HepG2 (cell line): Measurements from ENCODE around the gene UQCR10. TPM values are rescaled to one million over a fixed set of nuclear protein-coding genes. Genes with fewer than 3 reads are reported as not detected.

Source experiments
- ATAC-seq: fragments of 200-7000 bp; cut with Tn5 transposase; 3 replicates; pipeline ENCODE4 v1.9.1; 2020; ENCODE audit warnings: mild to moderate bottlenecking, moderate library complexity
- BruUV-seq: library from RNA; stranded (reverse); fragments of 400-500 nt; replicated peaks from 2 replicates; lab custom pipeline; 2021; lab: Mats Ljungman, UMichigan
- CTCF ChIA-PET: fragments of 300-600 bp; formaldehyde crosslinking; extraction: SDS; loops from one replicate; lab custom pipeline; 2021; ENCODE audit warnings: low total read pairs, inconsistent platforms, low intra/inter-chr PET ratio; lab: Yijun Ruan, JAX
- POLR2A ChIA-PET: fragments of 350-600 bp; sonication (Branson Sonifier 250); formaldehyde crosslinking; loops from one replicate; lab custom pipeline; 2020; ENCODE audit warnings: antibody characterized with exemption, inconsistent platforms; lab: Yijun Ruan, JAX
- DNase-seq: peaks from one replicate; pipeline ENCODE4 v3.0.0-alpha.2; 2015; ENCODE audit warnings: low spot score
- FAIRE-seq: peaks from 3 replicates; lab custom pipeline; 2011; peaks lifted over from hg19 to GRCh38; lab: Jason Lieb, UNC
- H2AFZ ChIP-seq: one replicate; pipeline ENCODE4 v1.6.1; 2011; ENCODE audit warnings: low read length, inconsistent platforms
- H3K27ac ChIP-seq: fragments of 300-600 bp; 3 replicates; pipeline ENCODE4 v1.8.0; 2011; ENCODE audit warnings: mixed run types, mild to moderate bottlenecking, mixed read lengths, low read length, inconsistent platforms; ENCODE audit not compliant: insufficient read depth; ENCODE audit errors: extremely low read length
- H3K27me3 ChIP-seq, 2 experiments: fragments of 200-600 bp in 1 of 2; 2 replicates in 1 of 2; 3 replicates in 1 of 2; pipeline versions ENCODE4 v1.6.0 to v1.8.0; 2011; ENCODE audit warnings: low read length in 2 of 2, mild to moderate bottlenecking in 2 of 2, moderate library complexity in 2 of 2, inconsistent platforms in 1 of 2; ENCODE audit not compliant: insufficient read depth in 2 of 2, control insufficient read depth in 1 of 2
- H3K36me3 ChIP-seq, 2 experiments: fragments of 200-600 bp in 1 of 2; replicated peaks in 1 of 2; 2 replicates in 1 of 2; 3 replicates in 1 of 2; pipeline versions ENCODE4 v1.5.1 to v1.8.0; 2011; ENCODE audit warnings: low read length in 2 of 2, inconsistent platforms in 1 of 2; ENCODE audit not compliant: insufficient read depth in 2 of 2, control insufficient read depth in 1 of 2
- H3K4me1 ChIP-seq: 2 replicates; pipeline ENCODE4 v1.5.1; 2012; ENCODE audit warnings: low read length, inconsistent platforms; ENCODE audit not compliant: insufficient read depth
- H3K4me2 ChIP-seq: 2 replicates; pipeline ENCODE4 v1.6.0; 2011; ENCODE audit warnings: low read depth, low read length, inconsistent platforms
- H3K4me3 ChIP-seq, 3 experiments: fragments of 200-600 bp in 1 of 3; sonication (generic), shearing (Covaris generic) in 1 of 3; replicated peaks in 1 of 3; 2 replicates each; pipeline ENCODE4 v1.5.1; 2011 to 2016; ENCODE audit warnings: low read length in 3 of 3, inconsistent platforms in 2 of 3, low read depth in 2 of 3, mild to moderate bottlenecking in 2 of 3, control low read depth in 1 of 3, mixed read lengths in 1 of 3; ENCODE audit not compliant: insufficient read depth in 1 of 3
- H3K79me2 ChIP-seq: one replicate; pipeline ENCODE4 v1.6.1; 2011; ENCODE audit warnings: low read length, inconsistent platforms; ENCODE audit not compliant: insufficient read depth
- H3K9ac ChIP-seq: 2 replicates; pipeline ENCODE4 v1.6.0; 2011; ENCODE audit warnings: mild to moderate bottlenecking, low read depth, low read length, inconsistent platforms; ENCODE audit not compliant: insufficient read depth
- H3K9me3 ChIP-seq: 2 replicates; pipeline ENCODE4 v1.5.1; 2012; ENCODE audit warnings: mild to moderate bottlenecking, low read length
- H4K20me1 ChIP-seq: 2 replicates; pipeline ENCODE4 v1.6.0; 2011; ENCODE audit warnings: inconsistent platforms, mild to moderate bottlenecking, low read length, moderate library complexity; ENCODE audit not compliant: insufficient read depth
- FOSL2 ChIP-seq: sonication (generic); formaldehyde crosslinking; IDR thresholded peaks from 2 replicates; pipeline ENCODE4 v1.4.0; 2020; ENCODE audit warnings: missing genetic modification reagents
- JARID2 ChIP-seq: sonication (generic); formaldehyde crosslinking; IDR thresholded peaks from 2 replicates; pipeline ENCODE4 v1.8.1; 2023; ENCODE audit warnings: missing genetic modification reagents, inconsistent platforms; ENCODE audit not compliant: insufficient replicate concordance
- MED8 ChIP-seq: sonication (generic); formaldehyde crosslinking; IDR thresholded peaks from 2 replicates; pipeline ENCODE4 v1.8.1; 2023; ENCODE audit warnings: mild to moderate bottlenecking, missing genetic modification reagents; ENCODE audit not compliant: insufficient replicate concordance
- MIXL1 ChIP-seq: IDR thresholded peaks from 2 replicates; pipeline ENCODE4 v1.6.1; 2016
- ONECUT2 ChIP-seq: sonication (generic); formaldehyde crosslinking; IDR thresholded peaks from 2 replicates; pipeline ENCODE4 v1.4.0; 2020; ENCODE audit warnings: missing genetic modification reagents
- PRMT3 ChIP-seq: sonication (generic); formaldehyde crosslinking; IDR thresholded peaks from 2 replicates; pipeline ENCODE4 v1.8.1; 2022; ENCODE audit warnings: low read depth, mild to moderate bottlenecking, moderate library complexity, missing genetic modification reagents, borderline replicate concordance
- TGIF2 ChIP-seq: IDR thresholded peaks from 2 replicates; pipeline ENCODE4 v1.6.1; 2016; ENCODE audit warnings: control low read depth, missing compliant biosample characterization
- ZNF354B ChIP-seq: sonication (generic); formaldehyde crosslinking; IDR thresholded peaks from 2 replicates; pipeline ENCODE4 v1.8.0; 2022; ENCODE audit warnings: mild to moderate bottlenecking, missing genetic modification reagents
- ZNF567 ChIP-seq: sonication (generic); formaldehyde crosslinking; IDR thresholded peaks from 2 replicates; pipeline ENCODE4 v1.8.1; 2023; ENCODE audit warnings: mild to moderate bottlenecking, missing genetic modification reagents, borderline replicate concordance
- ZNF709 ChIP-seq: sonication (generic); formaldehyde crosslinking; IDR thresholded peaks from 2 replicates; pipeline ENCODE4 v1.5.0; 2020; ENCODE audit warnings: mild to moderate bottlenecking, missing genetic modification reagents
- WGBS: methylation state at CpG from one replicate; pipeline ENCODE4 v1.1.6; 2017; ENCODE audit warnings: low lambda C conversion rate; 5-methylcytosine and 5-hydroxymethylcytosine counted together
- in situ Hi-C: cut with HindIII; loops from 2 replicates; pipeline ENCODE4 v1.10.0; 2017; ENCODE audit warnings: low pct_unique_long_range_greater_than_20kb; ENCODE audit not compliant: extremely low pct_ligation_motif_present
- intact Hi-C: fragments of 100-400 bp; cut with micrococcal nuclease; formaldehyde crosslinking; loops from one replicate; pipeline ENCODE4 v1.10.0; 2022; ENCODE audit not compliant: unreplicated experiment
- polyA plus RNA-seq, 8 experiments: library from polyadenylated mRNA; depleted of rRNA in 3 of 8; stranded (reverse) in 7 of 8; unstranded in 1 of 8; fragments of >200 nt; fragmentation: Illumina TruSeq in 4 of 8; extraction: Trizol in 4 of 8; gene quantifications; 2 replicates each; pipeline versions ENCODE4 v1.2.1 to v1.2.3, GENCODE V29; 2011 to 2016; ENCODE audit warnings: low read depth in 4 of 8, missing spikeins in 1 of 8, mixed read lengths in 1 of 8; ENCODE audit not compliant: insufficient read depth in 1 of 8
- total RNA-seq, 5 experiments: library from RNA; depleted of rRNA; stranded (reverse); fragments of >200 nt; fragmentation: Illumina TruSeq; extraction: Trizol; gene quantifications; 2 replicates each; pipeline ENCODE4 v1.2.3, GENCODE V29; 2016; ENCODE audit warnings: low read depth in 1 of 5
- TF ChIP-seq, protein P1 (sequence below): sonication (generic); formaldehyde crosslinking; conservative IDR thresholded peaks from 2 replicates; pipeline ENCODE4 v1.8.0; 2022; ENCODE audit warnings: mild to moderate bottlenecking, moderate library complexity, missing genetic modification reagents
- TF ChIP-seq, protein P2 (sequence below): sonication (generic); formaldehyde crosslinking; IDR thresholded peaks from 2 replicates; pipeline ENCODE4 v1.5.0; 2020; ENCODE audit warnings: mild to moderate bottlenecking, missing genetic modification reagents
- TF ChIP-seq, protein P3 (sequence below): sonication (generic); formaldehyde crosslinking; IDR thresholded peaks from 2 replicates; pipeline ENCODE4 v1.4.0; 2020; ENCODE audit warnings: mild to moderate bottlenecking, missing genetic modification reagents, borderline replicate concordance
- TF ChIP-seq, protein P4 (sequence below): sonication (generic); formaldehyde crosslinking; IDR thresholded peaks from 2 replicates; pipeline ENCODE4 v1.5.0; 2020; ENCODE audit warnings: mild to moderate bottlenecking, missing genetic modification reagents
- TF ChIP-seq, protein P5 (sequence below): sonication (generic); formaldehyde crosslinking; IDR thresholded peaks from 2 replicates; pipeline ENCODE4 v1.8.1; 2023; ENCODE audit warnings: mild to moderate bottlenecking, missing genetic modification reagents

UQCR10 gene
- total and polyA plus RNA-seq, 2 of the 13 experiments (the other 11 are each of a cell fraction or from before 2014, with no cell fraction given), result 225 to 232 TPM

DNA sequence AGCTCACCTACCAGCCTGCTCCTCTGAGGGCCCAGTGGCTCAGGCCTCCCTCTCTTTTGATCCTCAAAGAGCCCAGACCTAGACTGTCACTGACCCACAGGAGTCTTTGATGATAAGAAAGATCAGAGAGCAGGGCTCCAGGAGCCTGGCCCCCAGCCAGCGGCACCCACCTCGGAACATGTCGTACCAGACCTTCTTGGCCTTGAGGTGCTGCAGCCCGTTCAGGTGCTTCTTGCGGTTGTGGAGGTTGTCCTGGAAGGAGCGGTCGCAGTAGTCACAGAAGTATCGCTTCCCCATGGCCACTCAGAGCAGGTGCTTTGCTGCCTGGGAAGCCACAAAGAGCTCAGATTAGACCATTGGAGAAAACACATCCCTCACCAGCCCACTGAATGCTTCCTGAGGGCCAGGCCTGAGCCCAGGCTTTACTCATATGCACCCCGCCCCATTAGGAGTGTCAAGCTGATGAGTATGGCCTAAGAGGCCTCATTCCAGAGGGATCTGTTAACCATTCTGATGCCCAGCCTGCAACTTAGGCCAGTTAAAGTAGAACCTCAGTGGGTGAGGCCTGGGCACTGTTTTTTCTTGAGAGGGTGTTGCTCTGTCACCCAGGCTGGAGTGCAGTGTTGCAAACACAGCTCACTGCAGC is 18.8 kb upstream of the UQCR10 start:
- FAIRE-seq, result no peak
- TF ChIP-seq TGIF2 (no peak), PRMT3 (CRISPR knock-in tag) (no peak), MIXL1 (no peak), ZNF709 (no peak), ZNF567 (CRISPR knock-in tag) (no peak), ZNF354B (CRISPR knock-in tag) (no peak), JARID2 (CRISPR knock-in tag) (no peak), ONECUT2 (CRISPR knock-in tag) (no peak), FOSL2 (no peak), MED8 (no peak)
- TF ChIP-seq, protein P1, sequence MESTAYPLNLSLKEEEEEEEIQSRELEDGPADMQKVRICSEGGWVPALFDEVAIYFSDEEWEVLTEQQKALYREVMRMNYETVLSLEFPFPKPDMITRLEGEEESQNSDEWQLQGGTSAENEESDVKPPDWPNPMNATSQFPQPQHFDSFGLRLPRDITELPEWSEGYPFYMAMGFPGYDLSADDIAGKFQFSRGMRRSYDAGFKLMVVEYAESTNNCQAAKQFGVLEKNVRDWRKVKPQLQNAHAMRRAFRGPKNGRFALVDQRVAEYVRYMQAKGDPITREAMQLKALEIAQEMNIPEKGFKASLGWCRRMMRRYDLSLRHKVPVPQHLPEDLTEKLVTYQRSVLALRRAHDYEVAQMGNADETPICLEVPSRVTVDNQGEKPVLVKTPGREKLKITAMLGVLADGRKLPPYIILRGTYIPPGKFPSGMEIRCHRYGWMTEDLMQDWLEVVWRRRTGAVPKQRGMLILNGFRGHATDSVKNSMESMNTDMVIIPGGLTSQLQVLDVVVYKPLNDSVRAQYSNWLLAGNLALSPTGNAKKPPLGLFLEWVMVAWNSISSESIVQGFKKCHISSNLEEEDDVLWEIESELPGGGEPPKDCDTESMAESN, result no peak
- TF ChIP-seq, protein P2, sequence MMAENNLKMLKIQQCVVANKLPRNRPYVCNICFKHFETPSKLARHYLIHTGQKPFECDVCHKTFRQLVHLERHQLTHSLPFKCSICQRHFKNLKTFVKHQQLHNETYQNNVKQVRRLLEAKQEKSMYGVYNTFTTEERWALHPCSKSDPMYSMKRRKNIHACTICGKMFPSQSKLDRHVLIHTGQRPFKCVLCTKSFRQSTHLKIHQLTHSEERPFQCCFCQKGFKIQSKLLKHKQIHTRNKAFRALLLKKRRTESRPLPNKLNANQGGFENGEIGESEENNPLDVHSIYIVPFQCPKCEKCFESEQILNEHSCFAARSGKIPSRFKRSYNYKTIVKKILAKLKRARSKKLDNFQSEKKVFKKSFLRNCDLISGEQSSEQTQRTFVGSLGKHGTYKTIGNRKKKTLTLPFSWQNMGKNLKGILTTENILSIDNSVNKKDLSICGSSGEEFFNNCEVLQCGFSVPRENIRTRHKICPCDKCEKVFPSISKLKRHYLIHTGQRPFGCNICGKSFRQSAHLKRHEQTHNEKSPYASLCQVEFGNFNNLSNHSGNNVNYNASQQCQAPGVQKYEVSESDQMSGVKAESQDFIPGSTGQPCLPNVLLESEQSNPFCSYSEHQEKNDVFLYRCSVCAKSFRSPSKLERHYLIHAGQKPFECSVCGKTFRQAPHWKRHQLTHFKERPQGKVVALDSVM, result no peak
- TF ChIP-seq, protein P3, sequence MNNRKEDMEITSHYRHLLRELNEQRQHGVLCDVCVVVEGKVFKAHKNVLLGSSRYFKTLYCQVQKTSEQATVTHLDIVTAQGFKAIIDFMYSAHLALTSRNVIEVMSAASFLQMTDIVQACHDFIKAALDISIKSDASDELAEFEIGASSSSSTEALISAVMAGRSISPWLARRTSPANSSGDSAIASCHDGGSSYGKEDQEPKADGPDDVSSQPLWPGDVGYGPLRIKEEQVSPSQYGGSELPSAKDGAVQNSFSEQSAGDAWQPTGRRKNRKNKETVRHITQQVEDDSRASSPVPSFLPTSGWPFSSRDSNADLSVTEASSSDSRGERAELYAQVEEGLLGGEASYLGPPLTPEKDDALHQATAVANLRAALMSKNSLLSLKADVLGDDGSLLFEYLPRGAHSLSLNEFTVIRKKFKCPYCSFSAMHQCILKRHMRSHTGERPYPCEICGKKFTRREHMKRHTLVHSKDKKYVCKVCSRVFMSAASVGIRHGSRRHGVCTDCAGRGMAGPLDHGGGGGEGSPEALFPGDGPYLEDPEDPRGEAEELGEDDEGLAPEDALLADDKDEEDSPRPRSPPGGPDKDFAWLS (CRISPR knock-in tag), result no peak
- TF ChIP-seq, protein P4, sequence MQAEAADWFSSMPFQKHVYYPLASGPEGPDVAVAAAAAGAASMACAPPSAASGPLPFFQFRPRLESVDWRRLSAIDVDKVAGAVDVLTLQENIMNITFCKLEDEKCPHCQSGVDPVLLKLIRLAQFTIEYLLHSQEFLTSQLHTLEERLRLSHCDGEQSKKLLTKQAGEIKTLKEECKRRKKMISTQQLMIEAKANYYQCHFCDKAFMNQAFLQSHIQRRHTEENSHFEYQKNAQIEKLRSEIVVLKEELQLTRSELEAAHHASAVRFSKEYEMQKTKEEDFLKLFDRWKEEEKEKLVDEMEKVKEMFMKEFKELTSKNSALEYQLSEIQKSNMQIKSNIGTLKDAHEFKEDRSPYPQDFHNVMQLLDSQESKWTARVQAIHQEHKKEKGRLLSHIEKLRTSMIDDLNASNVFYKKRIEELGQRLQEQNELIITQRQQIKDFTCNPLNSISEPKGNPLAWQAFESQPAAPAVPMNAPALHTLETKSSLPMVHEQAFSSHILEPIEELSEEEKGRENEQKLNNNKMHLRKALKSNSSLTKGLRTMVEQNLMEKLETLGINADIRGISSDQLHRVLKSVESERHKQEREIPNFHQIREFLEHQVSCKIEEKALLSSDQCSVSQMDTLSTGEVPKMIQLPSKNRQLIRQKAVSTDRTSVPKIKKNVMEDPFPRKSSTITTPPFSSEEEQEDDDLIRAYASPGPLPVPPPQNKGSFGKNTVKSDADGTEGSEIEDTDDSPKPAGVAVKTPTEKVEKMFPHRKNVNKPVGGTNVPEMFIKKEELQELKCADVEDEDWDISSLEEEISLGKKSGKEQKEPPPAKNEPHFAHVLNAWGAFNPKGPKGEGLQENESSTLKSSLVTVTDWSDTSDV (CRISPR knock-in tag), result no peak
- TF ChIP-seq, protein P5, sequence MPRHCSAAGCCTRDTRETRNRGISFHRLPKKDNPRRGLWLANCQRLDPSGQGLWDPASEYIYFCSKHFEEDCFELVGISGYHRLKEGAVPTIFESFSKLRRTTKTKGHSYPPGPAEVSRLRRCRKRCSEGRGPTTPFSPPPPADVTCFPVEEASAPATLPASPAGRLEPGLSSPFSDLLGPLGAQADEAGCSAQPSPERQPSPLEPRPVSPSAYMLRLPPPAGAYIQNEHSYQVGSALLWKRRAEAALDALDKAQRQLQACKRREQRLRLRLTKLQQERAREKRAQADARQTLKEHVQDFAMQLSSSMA (CRISPR knock-in tag), result no peak

More for the DNA sequence above, 18.8 kb upstream of the UQCR10 start:
- no peak overlapping the region for H3K27ac ChIP-seq
- no peaks in the 10 kb centered on the region for H3K27me3 ChIP-seq
- H3K9me3 ChIP-seq, result no peaks in the 10 kb centered on the region
- in situ Hi-C loops (no loop called here), intact Hi-C loops (no loop called here)
- peaks cover 4 to 29% of the 10 kb centered on the region in 2 experiments; a peak in 4 of 5 replicates for H3K36me3 ChIP-seq
- 96% methylated on average over 7 of the region's 9 CpGs for WGBS
- no peak overlapping the region for H3K9ac ChIP-seq
- no peak for ATAC-seq
- H3K4me3 ChIP-seq, result no peak overlapping the region
- H2AFZ ChIP-seq, result no peak overlapping the region
- no peak for DNase-seq
- no peak overlapping the region for H3K4me2 ChIP-seq
- H3K79me2 ChIP-seq, result no peaks in the 10 kb centered on the region
- no TSS peak for BruUV-seq
- peaks cover 18% of the 10 kb centered on the region; the same call in 1 of the 2 replicates for H3K4me1 ChIP-seq
- no peaks in the 10 kb centered on the region for H4K20me1 ChIP-seq
- CTCF ChIA-PET, result no interaction called here
- POLR2A ChIA-PET, result no interaction called here
